Activated CD4-positive, alpha-beta T cell treated with anti-CD3 and anti-CD28 coated beads for 48 hours (primary cell): ENCODE data around the gene FAM118A.
"Not testable (repeated sequence)": the region's sequence is repeated elsewhere in the genome, so short reads cannot be mapped to it uniquely, and the experiment has no call there.

Experiments
- DNase-seq: peaks from one replicate; pipeline ENCODE4 v3.0.0-alpha.2; 2020

The FAM118A gene

DNA sequence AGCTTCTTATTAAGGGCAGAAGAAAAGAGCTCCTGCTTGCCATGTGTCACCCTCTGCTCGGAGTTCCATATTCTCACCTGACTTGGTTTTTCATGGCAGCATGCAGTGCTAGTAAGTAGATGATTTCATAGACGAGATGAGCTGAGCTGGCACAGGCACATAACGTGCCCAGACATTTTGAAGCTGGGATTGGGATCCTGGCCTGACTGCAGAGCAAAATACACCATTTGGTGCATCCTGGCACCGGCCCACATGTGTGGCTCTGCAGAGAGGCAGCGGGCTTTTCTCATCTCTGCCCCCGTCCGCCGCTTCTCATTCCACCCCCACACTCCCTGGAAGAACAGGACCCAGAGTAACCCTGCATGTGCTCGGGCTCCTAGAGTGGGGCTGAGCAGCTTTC is 24.8 kb downstream of the FAM118A start:
- no peak for DNase-seq

DNA sequence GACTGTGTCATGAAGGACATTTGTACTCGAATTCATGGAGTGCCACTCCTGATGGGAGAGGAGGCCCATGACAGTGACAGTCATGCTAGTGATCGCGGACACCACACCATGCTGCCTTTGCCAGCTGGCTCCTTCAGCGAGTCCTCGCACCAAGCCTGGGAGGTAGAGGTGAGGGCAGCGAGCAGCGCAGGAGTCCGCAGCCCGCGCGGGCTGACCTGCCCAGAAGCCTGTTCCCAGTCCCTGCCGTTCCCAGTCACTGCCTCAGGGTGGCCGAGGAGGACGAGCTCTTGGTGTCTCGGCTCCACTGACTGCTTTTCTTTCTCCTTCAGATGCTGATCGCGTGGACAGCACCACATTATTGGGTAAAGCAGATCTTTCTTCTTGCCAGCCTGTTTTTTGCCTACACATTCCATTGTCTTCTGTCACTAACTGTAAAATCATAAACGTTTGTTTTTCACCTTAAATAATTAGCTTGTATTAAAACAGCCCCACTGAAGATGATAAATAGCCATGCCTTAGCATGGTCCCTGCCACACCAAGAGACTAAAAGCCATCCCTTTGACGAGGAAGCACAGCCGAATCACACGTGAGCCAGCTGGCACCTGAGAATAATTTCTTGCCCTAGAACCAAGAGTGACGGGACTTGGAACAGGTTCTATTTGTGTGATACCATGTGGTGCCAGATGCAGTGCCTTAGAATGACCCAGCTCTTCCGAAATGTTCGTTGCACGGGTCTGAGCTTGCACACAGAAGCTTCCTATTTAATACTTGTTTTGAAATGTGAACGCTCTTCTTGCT is 25.5 kb downstream of the FAM118A start:
- DNase-seq, result no peak

DNA sequence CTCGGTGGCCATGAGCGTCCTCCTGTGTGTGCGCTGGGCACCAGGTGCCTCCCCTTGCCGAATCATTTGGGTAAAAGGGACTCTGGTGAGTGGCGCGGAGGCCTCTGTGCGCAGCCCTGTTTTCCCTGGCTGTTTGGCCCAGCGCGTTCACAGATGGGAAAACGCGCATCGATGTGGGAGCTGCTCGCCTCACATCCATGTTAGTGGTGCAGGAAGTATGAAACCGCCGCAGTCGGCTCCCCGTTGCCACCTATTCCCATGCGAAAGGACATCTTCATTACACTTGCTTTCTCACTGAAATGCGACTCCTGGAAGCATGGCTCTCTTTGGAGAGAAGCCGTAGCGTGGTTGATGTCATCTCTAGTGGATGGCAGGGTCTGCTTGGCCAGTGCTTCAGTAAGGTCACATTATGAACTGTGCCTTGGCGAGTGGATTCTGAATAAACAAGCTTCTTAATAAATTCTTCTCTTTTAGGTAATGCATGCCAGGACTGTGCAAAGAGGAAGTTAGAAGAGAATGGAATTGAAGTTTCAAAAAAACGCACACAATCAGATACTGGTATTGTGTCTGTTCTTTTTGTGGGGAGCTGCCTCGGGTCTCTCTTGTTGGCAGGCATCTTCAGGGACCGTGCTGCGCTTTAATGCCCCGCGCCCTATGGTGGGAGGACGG is 26.3 kb downstream of the FAM118A start:
- DNase-seq, result no peak

DNA sequence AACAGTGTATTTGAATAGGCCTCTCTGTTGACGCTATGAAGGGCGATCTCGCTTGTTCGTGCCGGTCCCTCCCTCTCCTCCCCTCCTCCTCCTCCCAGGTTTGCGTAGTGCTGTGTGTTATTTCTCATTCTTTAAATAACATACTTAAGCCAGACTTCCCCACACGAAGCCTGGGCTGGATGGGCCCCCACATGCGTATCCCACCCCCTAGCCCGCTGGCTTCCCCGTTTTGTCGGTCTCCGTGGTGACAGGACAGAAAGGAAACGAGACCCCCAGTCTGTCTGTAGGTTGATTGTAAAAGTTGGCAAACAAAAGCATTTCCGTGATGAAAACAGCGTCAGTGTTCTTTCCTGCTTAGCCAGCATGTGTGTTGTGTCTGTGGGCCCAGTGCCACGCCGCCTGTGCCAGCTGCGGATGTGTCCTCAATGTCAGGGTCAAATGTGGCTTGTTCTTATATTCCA is 27.3 kb downstream of the FAM118A start:
- no peak for DNase-seq

DNA sequence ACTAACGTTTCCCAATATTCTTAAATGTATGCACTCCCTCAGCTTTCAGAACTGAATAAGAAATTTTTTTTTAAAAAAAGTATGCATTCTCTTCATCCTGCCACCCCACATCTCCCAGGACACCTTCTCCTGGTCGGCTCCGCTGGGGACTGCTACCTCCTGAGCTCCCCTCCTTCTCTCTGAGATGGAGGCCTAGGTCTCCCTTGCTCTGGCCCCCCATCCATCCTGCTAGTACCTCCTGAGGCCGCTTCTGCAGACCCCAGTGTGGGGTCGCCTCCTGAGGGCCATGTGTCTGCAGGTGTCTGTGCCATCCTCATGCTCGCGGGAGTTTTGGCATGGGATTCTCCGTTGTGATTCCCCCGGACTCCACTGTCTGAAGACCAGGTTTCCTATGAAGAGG is 27.8 kb downstream of the FAM118A start:
- DNase-seq, result no peak

DNA sequence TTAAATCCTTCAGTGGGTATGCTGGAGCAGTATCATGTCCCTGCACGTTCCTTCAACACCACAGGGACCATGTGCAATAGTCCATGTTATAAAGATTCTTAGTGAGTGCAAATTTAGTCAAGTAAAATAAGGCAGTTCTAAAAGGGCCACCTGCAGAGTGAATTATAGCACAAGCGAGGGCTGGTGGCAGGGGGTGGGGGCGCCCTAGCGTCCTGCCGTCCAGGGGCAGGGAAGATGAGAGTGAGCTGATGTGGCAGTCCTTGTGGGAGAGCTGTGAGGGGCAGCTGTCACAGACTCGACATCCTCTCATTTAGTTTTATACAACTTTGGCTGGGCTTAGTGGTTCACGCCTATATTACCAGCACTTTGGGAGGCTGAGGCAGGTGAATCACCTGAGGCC is 29.1 kb downstream of the FAM118A start:
- DNase-seq, result no peak

DNA sequence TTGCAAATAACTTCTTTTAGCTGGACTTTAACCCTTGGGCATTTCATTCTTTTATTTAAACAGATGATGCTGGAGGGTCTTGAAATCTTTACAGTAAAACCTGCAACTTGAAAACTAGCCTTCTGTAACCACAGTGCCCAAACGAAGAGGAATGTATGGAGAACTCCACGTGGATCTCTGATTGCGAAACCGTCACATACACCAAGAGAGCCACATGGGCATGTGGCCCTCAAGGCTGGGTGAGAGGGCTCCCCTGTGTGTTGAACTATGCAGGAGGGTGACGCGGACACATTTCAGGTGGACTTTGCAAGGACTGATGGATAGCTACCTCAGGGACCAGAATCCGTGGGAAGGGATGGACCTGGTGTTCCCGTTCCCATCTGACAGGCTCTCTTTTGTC is 30.6 kb downstream of the FAM118A start:
- DNase-seq, result no peak

DNA sequence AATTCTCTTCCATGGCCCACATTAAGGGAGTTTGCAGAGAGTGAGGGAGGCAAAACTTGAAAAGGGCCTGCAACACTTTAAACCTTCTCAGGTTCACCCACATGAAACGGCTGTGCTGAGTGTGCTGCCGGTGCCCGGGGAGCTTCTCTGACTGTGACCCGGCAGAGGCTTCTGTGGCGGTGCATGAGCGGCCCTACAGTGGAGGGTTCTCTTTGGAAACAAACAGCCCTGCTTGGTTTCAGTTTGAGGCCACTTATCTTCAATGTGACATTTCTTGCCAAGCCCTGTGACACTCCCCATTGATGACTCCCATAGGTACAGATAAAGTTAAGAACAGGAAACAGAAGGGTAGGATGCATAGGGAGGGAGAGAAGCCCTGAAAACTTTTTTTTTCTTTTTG is 31.8 kb downstream of the FAM118A start:
- DNase-seq, result peak; percentile 76

DNA sequence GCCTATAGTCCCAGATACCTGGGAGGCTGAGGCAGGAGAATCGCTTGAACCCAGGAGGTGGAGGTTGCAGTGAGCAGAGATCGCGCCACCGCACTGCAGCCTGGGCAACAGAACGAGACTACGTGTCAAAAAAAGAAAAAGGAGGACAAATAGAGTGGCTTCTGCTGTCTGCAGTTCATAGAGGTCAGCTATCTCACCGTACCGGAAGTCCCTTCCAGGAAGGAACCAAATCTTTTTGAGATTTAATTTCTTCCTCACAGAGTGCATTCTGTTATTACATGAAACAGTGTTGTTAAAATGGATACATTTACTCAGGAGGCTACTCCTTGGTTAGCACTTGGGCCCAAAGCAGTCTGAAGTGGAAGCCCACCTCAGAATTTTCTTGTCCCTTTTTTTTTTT is 33.4 kb downstream of the FAM118A start:
- no peak for DNase-seq

DNA sequence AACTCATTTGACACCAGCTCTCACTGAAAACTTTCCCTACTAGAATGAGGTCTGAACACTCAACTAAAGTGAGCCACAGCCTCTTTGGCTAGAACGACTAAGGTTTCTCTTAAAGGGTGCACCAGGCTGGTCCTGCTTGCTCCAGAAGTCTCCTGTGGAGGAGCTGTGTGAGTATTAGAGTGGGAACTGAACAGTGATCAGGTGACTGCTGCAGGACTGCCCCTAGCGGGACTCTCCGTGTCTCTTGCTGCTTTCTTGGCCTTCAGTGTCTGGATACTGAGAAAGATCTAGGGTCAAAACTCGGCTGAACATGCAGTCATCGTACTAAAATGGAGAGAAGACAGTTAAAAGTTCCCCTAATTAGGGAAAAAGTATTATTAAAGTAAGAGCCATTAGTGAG is 34.6 kb downstream of the FAM118A start:
- no peak for DNase-seq

DNA sequence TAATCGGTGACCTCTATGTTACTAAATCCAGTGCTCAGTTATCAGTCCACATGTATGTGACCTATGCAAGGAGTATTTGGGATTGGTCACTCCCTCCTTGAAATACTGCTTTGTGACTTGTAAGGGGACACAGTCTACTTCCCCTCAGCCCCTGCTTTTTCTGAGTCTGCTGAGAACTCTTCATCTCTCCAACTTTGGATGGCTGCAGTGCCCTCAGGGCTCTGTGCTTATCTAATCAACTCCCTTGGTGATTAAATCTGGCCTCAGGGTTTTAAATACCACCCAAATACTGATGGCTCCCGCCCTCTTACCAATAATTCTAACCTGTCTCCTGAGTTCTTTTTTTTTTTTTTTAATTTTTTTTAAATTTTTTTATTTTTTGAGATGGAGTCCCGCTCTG is 40.2 kb downstream of the FAM118A start:
- no peak for DNase-seq

DNA sequence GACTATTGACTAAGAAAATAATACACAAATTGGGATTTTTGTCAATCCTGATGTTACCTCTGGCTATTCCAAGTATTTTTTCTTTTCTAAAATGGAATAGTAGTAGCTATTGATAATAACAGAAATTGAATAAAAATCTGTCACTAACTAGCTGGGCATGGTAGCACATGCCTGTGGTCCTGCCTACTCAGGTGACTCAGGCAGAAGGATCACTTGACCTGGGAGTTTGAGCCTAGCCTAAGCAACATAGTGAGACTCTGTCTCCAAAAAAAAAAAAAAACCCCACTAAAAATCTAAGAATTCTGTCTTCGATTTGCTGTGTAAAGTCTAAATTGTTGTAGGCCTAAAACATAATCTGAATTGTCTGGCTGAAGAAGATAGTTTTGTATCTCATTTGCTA is 42.2 kb downstream of the FAM118A start:
- no peak for DNase-seq

DNA sequence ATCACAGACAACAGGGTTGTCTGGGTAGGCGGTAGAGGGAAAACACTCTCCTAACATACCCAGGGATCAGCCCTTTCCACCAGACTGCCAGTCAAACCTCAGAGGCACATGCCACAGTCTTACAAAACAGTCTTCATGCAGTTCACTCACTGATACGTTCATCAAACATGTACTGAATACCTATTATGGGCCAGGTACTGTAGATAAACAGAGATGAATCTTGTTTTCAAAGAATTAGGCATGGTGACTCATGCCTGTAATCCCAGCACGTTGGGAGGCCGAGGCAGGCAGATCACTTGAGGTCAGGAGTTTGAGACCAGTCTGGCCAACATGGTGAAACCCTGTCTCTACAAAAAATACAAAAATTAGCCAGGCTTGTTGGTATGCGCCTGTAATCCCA is 43.0 kb downstream of the FAM118A start:
- DNase-seq, result not testable (repeated sequence)

DNA sequence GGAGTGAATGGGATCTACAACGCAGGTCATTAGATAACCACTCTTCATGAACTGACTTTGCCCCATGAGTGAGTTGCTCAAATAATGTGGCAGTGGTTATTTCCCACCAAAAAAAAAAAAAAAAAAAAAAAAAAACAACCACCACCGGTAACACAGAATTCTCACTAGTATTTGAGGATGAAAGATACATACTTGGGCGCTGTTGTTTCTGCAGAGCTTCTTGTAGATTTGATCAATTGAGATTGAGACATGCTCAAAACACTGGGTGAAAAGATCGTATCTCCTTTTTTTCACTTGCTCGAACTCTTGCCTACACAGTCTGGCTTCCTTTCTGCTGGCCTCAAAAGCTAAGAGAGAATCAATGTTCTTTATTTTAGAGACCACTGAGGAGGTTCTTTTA is 44.1 kb downstream of the FAM118A start:
- DNase-seq, result no peak

DNA sequence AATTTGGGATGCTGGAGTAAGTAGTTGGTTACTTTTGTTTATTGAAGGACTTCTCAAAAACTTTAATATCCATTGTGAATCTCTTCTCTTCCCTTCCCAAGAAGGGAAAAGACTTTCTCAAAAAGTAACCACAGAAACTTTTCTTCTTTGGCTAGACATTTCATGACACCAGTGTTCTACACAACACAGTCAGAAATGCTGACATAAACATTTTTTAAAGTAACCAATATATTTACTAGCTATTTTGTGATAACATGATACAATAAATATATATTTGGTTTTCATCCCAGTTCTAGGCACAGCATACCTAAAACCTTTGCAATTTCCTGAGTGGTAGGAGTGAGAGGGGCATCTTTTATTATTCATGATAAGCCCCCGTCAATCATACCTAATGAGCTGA is 47.8 kb downstream of the FAM118A start:
- DNase-seq, result no peak

DNA sequence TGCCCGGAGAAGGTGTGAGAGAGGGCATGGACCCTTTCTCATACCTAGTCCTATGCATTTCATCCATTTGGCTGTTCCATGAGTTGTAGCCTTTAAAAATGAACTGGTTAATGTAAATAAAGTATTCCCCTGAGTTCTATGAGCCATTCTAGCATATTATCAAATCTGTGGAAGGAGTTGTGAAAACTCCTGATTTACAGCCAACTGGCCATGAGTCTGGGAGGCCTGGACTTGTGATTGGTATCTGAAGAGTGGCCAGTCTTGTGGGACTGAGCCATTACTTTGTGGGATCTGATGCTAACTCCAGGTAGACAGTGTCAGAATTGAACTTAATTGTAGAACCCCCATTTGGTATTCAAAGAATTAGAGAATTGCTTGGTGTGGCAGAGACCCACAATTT is 48.4 kb downstream of the FAM118A start:
- DNase-seq, result no peak

DNA sequence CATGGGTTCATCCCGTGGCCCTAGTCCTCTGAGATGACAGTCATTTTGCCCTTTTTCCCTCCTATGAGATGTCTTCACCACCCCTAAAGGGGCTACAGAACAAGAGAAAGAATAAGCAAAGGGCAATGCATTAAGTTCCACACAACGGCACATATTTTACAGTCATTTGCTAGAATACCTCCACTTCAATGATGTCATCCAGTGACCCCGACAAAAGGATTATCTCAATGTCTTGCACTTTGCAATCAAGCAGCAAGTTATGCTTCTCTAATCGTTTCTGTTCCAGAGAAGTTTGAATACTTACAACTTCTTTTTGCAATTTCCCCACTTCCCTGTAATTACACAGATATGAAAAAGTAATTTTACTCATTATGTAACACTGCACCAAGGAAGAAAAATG is 49.9 kb downstream of the FAM118A start:
- DNase-seq, result no peak

DNA sequence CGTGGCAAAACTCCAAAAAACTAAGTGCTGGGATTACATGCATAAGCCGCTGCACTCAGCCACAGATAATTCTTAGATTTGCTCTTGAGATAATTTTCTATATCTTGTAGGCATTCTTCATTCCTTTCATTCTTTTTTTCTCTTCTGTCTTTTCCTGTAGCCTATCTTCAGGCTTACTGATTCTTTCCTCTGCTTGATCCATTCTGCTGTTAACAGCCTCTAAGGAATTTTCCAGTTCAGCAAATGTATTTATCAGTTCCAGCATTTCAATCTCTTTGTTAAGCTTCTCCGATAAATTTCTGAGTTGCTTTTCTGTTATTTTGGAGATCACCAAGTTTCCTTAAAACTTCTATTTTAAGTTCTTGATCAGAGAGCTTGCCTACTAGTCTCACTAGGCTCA is 57.0 kb downstream of the FAM118A start:
- DNase-seq, result no peak

DNA sequence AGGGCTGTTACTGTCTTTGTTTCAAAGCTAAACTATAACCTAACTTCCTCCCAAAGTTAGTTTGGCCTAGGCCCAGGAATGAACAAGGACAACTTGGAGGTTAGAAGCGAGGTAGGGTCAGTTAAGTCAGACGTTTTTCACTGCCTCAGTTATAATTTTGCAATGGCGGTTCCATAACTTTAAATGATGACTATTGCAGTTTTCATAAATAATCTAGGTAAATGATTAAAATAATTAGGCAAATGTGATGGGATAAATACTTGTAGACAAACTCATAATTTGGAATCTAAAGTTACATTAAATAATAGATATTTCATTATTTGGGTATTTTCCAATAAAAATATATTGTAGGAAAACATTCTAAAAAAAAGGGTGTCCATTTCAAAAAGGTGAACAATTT is 63.9 kb downstream of the FAM118A start:
- not testable (repeated sequence) for DNase-seq

DNA sequence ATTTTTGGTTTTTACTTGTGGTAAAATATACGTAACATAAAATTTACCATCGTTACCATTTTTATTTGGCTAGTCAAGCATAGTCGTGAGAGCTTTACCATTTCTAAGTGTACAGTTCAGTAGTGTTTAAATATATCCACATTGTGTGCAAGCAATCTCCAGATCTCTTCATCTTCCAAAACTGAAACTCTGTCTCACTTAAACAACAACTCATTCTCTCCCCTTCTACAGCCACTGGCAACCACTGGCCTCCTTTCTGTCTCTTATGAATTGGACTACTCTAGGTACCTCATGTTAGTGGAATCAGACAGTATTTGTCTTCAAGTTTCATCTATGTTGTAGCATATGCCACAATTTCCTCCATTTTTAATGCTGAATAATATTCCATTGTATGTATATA is 66.3 kb downstream of the FAM118A start:
- no peak for DNase-seq

DNA sequence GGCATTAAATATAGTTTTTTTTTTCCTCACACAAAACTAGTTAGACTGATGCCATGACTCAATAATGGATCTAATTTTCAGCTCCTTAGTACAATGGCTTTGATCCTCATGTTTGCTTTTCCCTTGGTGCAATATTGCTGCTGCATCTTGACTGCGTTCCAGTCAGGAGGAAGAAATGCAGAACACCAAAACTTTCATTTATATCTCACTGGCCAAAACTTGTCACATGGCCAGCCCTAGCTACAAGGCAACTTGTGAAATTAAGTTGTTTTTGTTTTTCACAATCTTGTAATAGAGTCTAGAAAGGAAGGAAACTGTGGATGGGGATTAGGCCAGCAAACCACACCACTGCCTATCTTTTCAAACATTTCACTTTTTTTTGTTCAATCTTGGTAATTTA is 67.0 kb downstream of the FAM118A start:
- DNase-seq, result no peak

DNA sequence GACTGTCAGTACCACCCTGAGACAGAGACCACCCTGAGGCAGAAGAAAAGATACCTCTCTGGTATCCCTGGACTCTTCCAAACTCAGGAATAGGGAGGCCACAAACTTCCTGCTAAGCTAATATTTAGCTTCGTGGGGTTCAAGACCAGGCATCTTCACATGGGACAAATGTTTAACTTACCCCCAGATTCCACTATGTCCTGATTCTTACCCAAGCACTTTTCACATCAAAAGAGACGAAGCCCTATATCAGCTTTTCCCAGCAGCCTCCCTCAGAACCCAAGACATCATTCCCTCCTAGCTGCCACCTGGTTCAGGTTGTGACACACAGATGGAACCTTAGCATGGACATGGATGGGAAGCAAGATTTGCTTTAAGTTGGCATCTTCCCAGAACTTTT is 71.6 kb downstream of the FAM118A start:
- no peak for DNase-seq

DNA sequence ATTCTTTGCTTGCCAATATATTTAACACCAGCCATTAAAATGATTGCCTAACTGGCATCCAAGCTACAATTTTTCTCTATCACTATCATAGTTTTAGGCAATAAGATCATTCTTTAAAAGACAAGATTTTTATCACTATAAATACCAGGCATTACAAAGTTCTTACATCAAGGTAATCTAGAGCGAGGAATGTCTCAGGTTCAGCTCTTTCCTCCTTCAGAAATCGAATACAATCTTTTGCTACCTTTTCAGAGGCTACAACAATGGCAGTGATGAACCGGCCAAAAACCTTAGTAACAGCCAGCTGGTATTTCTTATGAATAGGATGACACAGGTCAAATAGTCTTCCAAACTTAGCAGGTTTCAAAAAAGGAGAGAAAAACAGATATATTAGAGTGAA is 79.8 kb downstream of the FAM118A start:
- DNase-seq, result no peak
